Measurements from ENCODE around the gene RUFY1. TPM values are rescaled to one million over a fixed set of nuclear protein-coding genes. Genes with fewer than 3 reads are reported as not detected.
"Not testable (repeated sequence)": the region's sequence is repeated elsewhere in the genome, so short reads cannot be mapped to it uniquely, and the experiment has no call there.

Gene RUFY1
- total and polyA plus RNA-seq, 10 of the 15 experiments (the other 5 are each of a cell fraction or from before 2014, with no cell fraction given), result 5.7 to 36.3 (median 24.5) TPM

- BruUV-seq (replicated peaks), result no TSS peak
- Histone ChIP-seq H3K79me2 (ENCODE audit: control insufficient read depth, insufficient read depth, low read length) (no peaks in the 10 kb centered on the region), H3K9me3 (replicated peaks; ENCODE audit: control insufficient read depth, insufficient read depth, low read length) (no peaks in the 10 kb centered on the region), H3K27ac (ENCODE audit: control insufficient read depth, insufficient read depth) (no peak overlapping the region), H3K36me3 (ENCODE audit: control insufficient read depth in 2 of 2, insufficient read depth in 2 of 2, low read length in 1 of 2) (no peaks in the 10 kb centered on the region), H3K27me3 (replicated peaks in 1 of 2; ENCODE audit: control insufficient read depth in 2 of 2, insufficient read depth in 2 of 2, low read length in 1 of 2) (no peaks in the 10 kb centered on the region), H3K4me1 (ENCODE audit: control insufficient read depth, insufficient read depth, low read length) (no peaks in the 10 kb centered on the region), H3K4me3 (no peak overlapping the region), H4K20me1 (ENCODE audit: control insufficient read depth, insufficient read depth) (no peaks in the 10 kb centered on the region), H3K4me2 (ENCODE audit: control insufficient read depth, insufficient read depth) (no peak overlapping the region), H3K9ac (ENCODE audit: control insufficient read depth, insufficient read depth, low read length) (no peak overlapping the region), H2AFZ (ENCODE audit: control insufficient read depth, low read depth, low read length) (no peak overlapping the region)
- ChIA-PET SMC1A (ENCODE audit: uncharacterized antibody, unreplicated experiment) (no interaction called here), POLR2A (no interaction called here), RAD21 (ENCODE audit: unreplicated experiment) (no interaction called here), CTCF (no interaction called here)
- TF ChIP-seq MTA2 (IDR thresholded peaks at IDR 0.05; ENCODE audit: low read depth), result no peak
- ATAC-seq (no peak), DNase-seq (ENCODE audit: low read depth, low spot score) (no peak), FAIRE-seq (no peak)
- 47% methylated on average over 9 of the region's 9 CpGs for WGBS (ENCODE audit: insufficient coverage, insufficient replicate concordance, low lambda C conversion rate, missing lambda C conversion rate)
- in situ Hi-C loops (cut with MboI) (no loop called here), intact Hi-C loops (cut with micrococcal nuclease; ENCODE audit: unreplicated experiment) (no loop called here)
These were observed 98.1 kb downstream of the RUFY1 start for GRCh38 chr5:179648410-179648809.

GRCh38 chr5:179649166-179649703 lies 98.9 kb downstream of the RUFY1 start:
- in situ Hi-C loops (cut with MboI); H3K9ac ChIP-seq (ENCODE audit: control insufficient read depth, insufficient read depth, low read length); H3K9me3 ChIP-seq (replicated peaks; ENCODE audit: control insufficient read depth, insufficient read depth, low read length); H3K79me2 ChIP-seq (ENCODE audit: control insufficient read depth, insufficient read depth, low read length); H3K4me2 ChIP-seq (ENCODE audit: control insufficient read depth, insufficient read depth); CTCF ChIA-PET; H2AFZ ChIP-seq (ENCODE audit: control insufficient read depth, low read depth, low read length); DNase-seq (ENCODE audit: low read depth, low spot score); ATAC-seq; H3K4me1 ChIP-seq (ENCODE audit: control insufficient read depth, insufficient read depth, low read length); RAD21 ChIA-PET (ENCODE audit: unreplicated experiment); H4K20me1 ChIP-seq (ENCODE audit: control insufficient read depth, insufficient read depth); H3K27me3 ChIP-seq (replicated peaks in 1 of 2; ENCODE audit: control insufficient read depth in 2 of 2, insufficient read depth in 2 of 2, low read length in 1 of 2); SMC1A ChIA-PET (ENCODE audit: uncharacterized antibody, unreplicated experiment); H3K4me3 ChIP-seq; intact Hi-C loops (cut with micrococcal nuclease; ENCODE audit: unreplicated experiment); H3K36me3 ChIP-seq (ENCODE audit: control insufficient read depth in 2 of 2, insufficient read depth in 2 of 2, low read length in 1 of 2); FAIRE-seq; POLR2A ChIA-PET; BruUV-seq (replicated peaks); H3K27ac ChIP-seq (ENCODE audit: control insufficient read depth, insufficient read depth): not testable (repeated sequence)
- 47% methylated on average over 10 of the region's 10 CpGs for WGBS (ENCODE audit: insufficient coverage, insufficient replicate concordance, low lambda C conversion rate, missing lambda C conversion rate)

- BruUV-seq (replicated peaks); H3K4me1 ChIP-seq (ENCODE audit: control insufficient read depth, insufficient read depth, low read length); H3K27ac ChIP-seq (ENCODE audit: control insufficient read depth, insufficient read depth); H3K79me2 ChIP-seq (ENCODE audit: control insufficient read depth, insufficient read depth, low read length); H3K4me3 ChIP-seq; H3K27me3 ChIP-seq (replicated peaks in 1 of 2; ENCODE audit: control insufficient read depth in 2 of 2, insufficient read depth in 2 of 2, low read length in 1 of 2); H3K4me2 ChIP-seq (ENCODE audit: control insufficient read depth, insufficient read depth); SMC1A ChIA-PET (ENCODE audit: uncharacterized antibody, unreplicated experiment); H4K20me1 ChIP-seq (ENCODE audit: control insufficient read depth, insufficient read depth); H3K36me3 ChIP-seq (ENCODE audit: control insufficient read depth in 2 of 2, insufficient read depth in 2 of 2, low read length in 1 of 2); CTCF ChIA-PET; intact Hi-C loops (cut with micrococcal nuclease; ENCODE audit: unreplicated experiment); H3K9me3 ChIP-seq (replicated peaks; ENCODE audit: control insufficient read depth, insufficient read depth, low read length); POLR2A ChIA-PET; H3K9ac ChIP-seq (ENCODE audit: control insufficient read depth, insufficient read depth, low read length); DNase-seq (ENCODE audit: low read depth, low spot score); FAIRE-seq; in situ Hi-C loops (cut with MboI); H2AFZ ChIP-seq (ENCODE audit: control insufficient read depth, low read depth, low read length); RAD21 ChIA-PET (ENCODE audit: unreplicated experiment); ATAC-seq: not testable (repeated sequence)
- WGBS (ENCODE audit: insufficient coverage, insufficient replicate concordance, low lambda C conversion rate, missing lambda C conversion rate), result 100% methylated on average over 6 of the region's 26 CpGs
These were observed 99.9 kb downstream of the RUFY1 start for GRCh38 chr5:179650245-179650644.

All from GM12878 (cell line).